SK-N-SH (cell line): ENCODE results near the gene GPX7.

Experiments used
- CTCF ChIP-seq: fragments of 200-600 bp; sonication (generic); IDR thresholded peaks from 2 replicates; pipeline ENCODE4 v1.6.1; 2017; ENCODE audit warnings: antibody characterized with exemption, mild to moderate bottlenecking, moderate library complexity
- EZH2phosphoT487 ChIP-seq: fragments of 200-600 bp; sonication (generic); IDR thresholded peaks from 2 replicates; pipeline ENCODE4 v1.6.1; 2017; ENCODE audit warnings: low read depth, mixed run types, mild to moderate bottlenecking, antibody characterized with exemption, moderate library complexity, borderline replicate concordance
- JUND ChIP-seq: IDR thresholded peaks from 2 replicates; pipeline ENCODE4 v1.4.0; 2012
- RAD21 ChIP-seq: IDR thresholded peaks from 2 replicates; pipeline ENCODE4 v1.6.1; 2012; ENCODE audit warnings: mild to moderate bottlenecking, low read length
- REST ChIP-seq: IDR thresholded peaks from 2 replicates; pipeline ENCODE4 v1.6.1; 2012; ENCODE audit warnings: mild to moderate bottlenecking, low read depth, low read length, moderate library complexity
- RXRA ChIP-seq: IDR thresholded peaks from 2 replicates; pipeline ENCODE4 v1.4.0; 2012; ENCODE audit warnings: low read depth, mild to moderate bottlenecking, borderline replicate concordance
- YY1 ChIP-seq: IDR thresholded peaks from 2 replicates; pipeline ENCODE4 v1.4.0; 2012; ENCODE audit warnings: low read depth, mild to moderate bottlenecking

- TF ChIP-seq CTCF (no peak), REST (no peak), EZH2phosphoT487 (no peak), RAD21 (no peak), RXRA (no peak), JUND (no peak), YY1 (no peak)
These were observed 24.9 kb downstream of the GPX7 start for GRCh38 chr1:52627028-52627427.
